ENCODE results near the gene PSMB3. TPM values are rescaled to one million over a fixed set of nuclear protein-coding genes. Genes with fewer than 3 reads are reported as not detected.
A peak's percentile ranks its signal among the peaks of the same experiment; 100 is the strongest.

PSMB3 gene
- total RNA-seq, result 100 to 1,000 TPM; 339 to 405 TPM

- ATAC-seq, result peak; percentile 89 to 90
- H3K36me3 Mint-ChIP-seq, result peaks cover 23 to 33% of the 10 kb centered on the region in 2 donors
- H3K27ac Mint-ChIP-seq, result peak within 1 kb of the TSS; percentile 98 to 100
- peak; percentile 93 to 98 for DNase-seq (ENCODE audit: low spot score in 2 of 2)
- H3K9me3 Mint-ChIP-seq, result no peaks in the 10 kb centered on the region
These were observed at the start of gene PSMB3 for GRCh38 chr17:38752308-38753070. Gene PSMB3 (plus strand): TSS chr17:38752741. CDS start chr17:38752827, 86 bp downstream.

GRCh38 chr17:38702916-38703741 is 49.4 kb upstream of the PSMB3 start:
- Mint-ChIP-seq H3K9me3 (peaks cover 4% of the 10 kb centered on the region in 2 donors), H3K27ac (peak overlapping the region; percentile 100), H3K36me3 (peaks cover 41 to 48% of the 10 kb centered on the region in 2 donors)
- DNase-seq (ENCODE audit: low spot score in 2 of 2) (peak; percentile 29 to 68), ATAC-seq (no peak)

GRCh38 chr17:38703742-38704605 is 48.6 kb upstream of the PSMB3 start:
- DNase-seq (ENCODE audit: low spot score in 2 of 2) (peak; percentile 78 to 83), ATAC-seq (peak; percentile 3 to 29)
- Mint-ChIP-seq H3K36me3 (peaks cover 44 to 48% of the 10 kb centered on the region in 2 donors), H3K27ac (peak overlapping the region; percentile 100), H3K9me3 (peaks cover 4% of the 10 kb centered on the region in 2 donors)

- Mint-ChIP-seq H3K27ac (peak within 1 kb of the TSS; percentile 100), H3K9me3 (peaks cover 4% of the 10 kb centered on the region in 2 donors), H3K36me3 (peaks cover 48 to 52% of the 10 kb centered on the region in 2 donors)
- ATAC-seq (peak in 1 of 2 donors; percentile 5), DNase-seq (ENCODE audit: low spot score in 2 of 2) (peak in 1 of 2 donors; percentile 64)
These were observed 47.7 kb upstream of the PSMB3 start, which contains the start of gene MLLT6 for GRCh38 chr17:38704606-38705522. Gene MLLT6 (plus strand): TSS chr17:38705273. CDS start chr17:38705633, 360 bp downstream.

GRCh38 chr17:38705523-38705802 is 47.1 kb upstream of the PSMB3 start:
- Mint-ChIP-seq H3K9me3 (no peaks in the 10 kb centered on the region), H3K27ac (peak overlapping the region in 1 of 2 donors; percentile 94), H3K36me3 (peaks cover 48 to 56% of the 10 kb centered on the region in 2 donors)
- ATAC-seq (no peak), DNase-seq (ENCODE audit: low spot score in 2 of 2) (no peak)

- ATAC-seq (no peak), DNase-seq (ENCODE audit: low spot score in 2 of 2) (no peak)
- Mint-ChIP-seq H3K9me3 (no peaks in the 10 kb centered on the region), H3K27ac (peak overlapping the region; percentile 94 to 98), H3K36me3 (peaks cover 52 to 56% of the 10 kb centered on the region in 2 donors)
These were observed 46.6 kb upstream of the PSMB3 start for GRCh38 chr17:38705803-38706504.

- no peaks in the 10 kb centered on the region for H3K9me3 Mint-ChIP-seq
- DNase-seq (ENCODE audit: low spot score in 2 of 2) (no peak), ATAC-seq (peak in 1 of 2 donors; percentile 11)
- H3K36me3 Mint-ChIP-seq, result peaks cover 53 to 56% of the 10 kb centered on the region in 2 donors
- peak overlapping the region; percentile 94 to 98 for H3K27ac Mint-ChIP-seq
These were observed 45.9 kb upstream of the PSMB3 start for GRCh38 chr17:38706505-38707216.

- Mint-ChIP-seq H3K36me3 (peaks cover 51 to 56% of the 10 kb centered on the region in 2 donors), H3K9me3 (no peaks in the 10 kb centered on the region), H3K27ac (peak overlapping the region; percentile 40 to 94)
- DNase-seq (ENCODE audit: low spot score in 2 of 2) (no peak), ATAC-seq (no peak)
These were observed 44.7 kb upstream of the PSMB3 start for GRCh38 chr17:38707678-38708351.

- Mint-ChIP-seq H3K27ac (peak overlapping the region; percentile 13 to 83), H3K9me3 (no peaks in the 10 kb centered on the region), H3K36me3 (peaks cover 36 to 44% of the 10 kb centered on the region in 2 donors)
- ATAC-seq, result no peak
- DNase-seq (ENCODE audit: low spot score in 2 of 2), result no peak
These were observed 43.3 kb upstream of the PSMB3 start for GRCh38 chr17:38709104-38709820.

- Mint-ChIP-seq H3K9me3 (no peaks in the 10 kb centered on the region), H3K27ac (peak overlapping the region; percentile 13 to 93), H3K36me3 (peaks cover 31 to 45% of the 10 kb centered on the region in 2 donors)
- ATAC-seq, result no peak
- DNase-seq (ENCODE audit: low spot score in 2 of 2), result no peak
These were observed 42.5 kb upstream of the PSMB3 start for GRCh38 chr17:38709864-38710603.

GRCh38 chr17:38710604-38710962 is 42.0 kb upstream of the PSMB3 start:
- H3K36me3 Mint-ChIP-seq, result peaks cover 31 to 45% of the 10 kb centered on the region in 2 donors

GRCh38 chr17:38710985-38711384 is 41.6 kb upstream of the PSMB3 start:
- Mint-ChIP-seq H3K36me3 (peaks cover 28 to 42% of the 10 kb centered on the region in 2 donors), H3K27ac (peak overlapping the region; percentile 13 to 93), H3K9me3 (no peaks in the 10 kb centered on the region)
- DNase-seq (ENCODE audit: low spot score in 2 of 2), result no peak
- no peak for ATAC-seq

More at GRCh38 chr17:38710604-38710962, 42.0 kb upstream of the PSMB3 start:
- ATAC-seq (no peak), DNase-seq (ENCODE audit: low spot score in 2 of 2) (no peak)
- no peaks in the 10 kb centered on the region for H3K9me3 Mint-ChIP-seq
- peak overlapping the region; percentile 13 to 93 for H3K27ac Mint-ChIP-seq
